Immature natural killer cell (primary cell): ENCODE data around the gene ARID5B. TPM values are rescaled to one million over a fixed set of nuclear protein-coding genes. Genes with fewer than 3 reads are reported as not detected.

Experiments used
- DNase-seq, 3 donors: peaks; one replicate each; pipeline ENCODE4 v3.0.0; 2022; ENCODE audit warnings: mixed read lengths in 1 of 3
- H3K27ac Mint-ChIP-seq, 6 donors: one replicate each; pipeline ENCODE4 v1.8.0; 2020; ENCODE audit warnings: mixed read lengths in 6 of 6, mild to moderate bottlenecking in 5 of 6, inconsistent platforms in 4 of 6, moderate library complexity in 3 of 6
- H3K27me3 Mint-ChIP-seq, 3 donors: one replicate each; pipeline ENCODE4 v1.8.0; 2020 to 2021; ENCODE audit warnings: low read depth in 3 of 3, mild to moderate bottlenecking in 3 of 3, mixed read lengths in 3 of 3, moderate library complexity in 3 of 3, inconsistent platforms in 1 of 3
- H3K36me3 Mint-ChIP-seq, 3 donors: one replicate each; pipeline ENCODE4 v1.8.0; 2020; ENCODE audit warnings: mixed read lengths in 3 of 3, inconsistent platforms in 2 of 3, mild to moderate bottlenecking in 2 of 3
- H3K4me1 Mint-ChIP-seq, 2 donors: one replicate each; pipeline ENCODE4 v1.8.0; 2020; ENCODE audit warnings: inconsistent platforms in 2 of 2, mild to moderate bottlenecking in 2 of 2, mixed read lengths in 2 of 2, moderate library complexity in 1 of 2
- H3K4me3 Mint-ChIP-seq, 5 donors: one replicate each; pipeline ENCODE4 v1.8.0; 2020; ENCODE audit warnings: mild to moderate bottlenecking in 5 of 5, mixed read lengths in 5 of 5, inconsistent platforms in 3 of 5, moderate library complexity in 3 of 5
- H3K9me3 Mint-ChIP-seq, 6 donors: one replicate each; pipeline ENCODE4 v1.8.0; 2020; ENCODE audit warnings: mild to moderate bottlenecking in 6 of 6, mixed read lengths in 6 of 6, inconsistent platforms in 4 of 6, moderate library complexity in 3 of 6
- polyA plus RNA-seq, 3 donors: library from polyadenylated mRNA; unstranded; fragments of 300-500 nt; fragmentation: Illumina TruSeq; gene quantifications; one replicate each; pipeline ENCODE4 v1.2.3, GENCODE V29; 2021

Gene ARID5B
- polyA plus RNA-seq, 3 donors from 2014 or later: 12.2 to 35.3 (median 22.1) TPM

DNA sequence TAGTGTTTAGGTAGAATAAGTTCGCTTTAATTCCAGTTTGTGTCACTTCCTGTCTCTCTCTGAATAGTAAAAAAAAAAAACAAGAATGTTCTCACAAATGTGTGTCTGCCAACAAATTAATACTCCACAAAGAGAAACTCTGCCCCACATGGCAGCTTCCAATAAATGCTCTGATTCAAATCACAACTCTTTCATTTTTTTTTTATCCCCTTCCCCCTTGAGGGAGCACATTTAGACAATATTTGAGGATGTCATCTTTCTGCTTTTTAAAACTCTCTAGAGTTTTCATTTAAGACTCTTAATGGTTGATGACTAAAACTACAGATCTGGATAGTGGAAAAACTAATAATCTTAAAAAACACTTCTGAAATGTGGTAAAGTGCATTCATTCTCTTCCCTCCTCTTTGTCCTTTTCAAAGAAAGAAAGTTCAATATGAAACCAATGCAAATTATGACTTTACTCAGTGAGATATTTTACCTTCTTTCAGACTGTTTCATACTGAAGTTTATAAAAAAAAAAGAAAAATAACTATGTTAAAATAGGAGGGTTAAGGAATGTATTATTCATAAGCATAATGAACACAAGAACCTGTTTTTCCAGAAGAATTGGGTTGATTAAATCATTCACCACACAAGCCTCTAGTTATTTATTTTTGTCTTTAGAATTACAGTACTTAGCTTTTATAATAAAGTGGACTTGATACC is 42.3 kb downstream of the ARID5B start:
- peak overlapping the region; percentile 88 to 97 (median 95) for H3K27ac Mint-ChIP-seq
- H3K9me3 Mint-ChIP-seq: no peaks in the 10 kb centered on the region
- H3K4me3 Mint-ChIP-seq: peak overlapping the region; percentile 81 to 88 (median 85)
- H3K27me3 Mint-ChIP-seq: peaks cover 4 to 11% (median 6%) of the 10 kb centered on the region in 3 donors
- H3K4me1 Mint-ChIP-seq: peaks cover 57 to 64% of the 10 kb centered on the region in 2 donors
- peaks cover 8 to 21% (median 19%) of the 10 kb centered on the region in 3 donors for H3K36me3 Mint-ChIP-seq
- DNase-seq: peak; percentile 42 to 49 (median 47)

DNA sequence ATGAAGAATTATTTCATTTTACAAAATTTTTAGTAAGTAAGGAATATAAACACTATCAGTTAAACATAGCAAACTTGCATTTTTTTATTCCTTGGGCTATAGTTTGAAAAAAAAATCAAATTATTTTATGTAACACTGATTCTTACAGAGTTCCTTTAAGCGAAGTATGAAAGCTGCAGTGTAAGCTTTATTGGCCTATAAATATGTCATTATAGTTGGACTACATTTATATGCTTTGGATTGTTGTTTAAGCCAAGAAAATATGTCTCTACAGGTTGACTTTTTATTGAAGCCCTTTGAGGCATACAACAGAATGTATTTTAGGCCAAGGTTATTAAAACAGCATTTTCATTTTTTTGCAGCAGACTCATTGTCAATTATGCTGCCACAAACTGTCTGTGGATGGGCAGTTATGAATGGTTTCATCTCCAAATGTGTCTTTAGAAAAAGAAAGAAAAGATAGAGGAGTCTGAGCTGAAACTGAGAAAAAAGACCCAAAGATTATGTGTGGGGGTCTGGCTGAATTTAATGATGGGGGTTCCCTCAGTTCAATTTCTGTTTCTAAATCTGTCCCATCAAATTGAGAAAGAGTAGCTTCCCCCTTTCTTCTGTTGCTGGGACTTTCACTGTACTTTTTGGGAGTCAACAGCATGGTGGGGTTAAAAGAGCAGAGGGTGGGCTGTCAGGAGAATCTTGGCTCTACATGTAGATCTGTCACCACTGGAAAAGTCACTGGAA is 43.1 kb downstream of the ARID5B start:
- DNase-seq: no peak
- Mint-ChIP-seq H3K9me3 (no peaks in the 10 kb centered on the region), H3K36me3 (peaks cover 8 to 27% (median 21%) of the 10 kb centered on the region in 3 donors), H3K4me1 (peaks cover 50 to 57% of the 10 kb centered on the region in 2 donors), H3K4me3 (peak overlapping the region in 2 of 5 donors; percentile 7), H3K27ac (peak overlapping the region in 5 of 6 donors; percentile 37 to 93 (median 72)), H3K27me3 (peaks cover 4 to 11% (median 6%) of the 10 kb centered on the region in 3 donors)

DNA sequence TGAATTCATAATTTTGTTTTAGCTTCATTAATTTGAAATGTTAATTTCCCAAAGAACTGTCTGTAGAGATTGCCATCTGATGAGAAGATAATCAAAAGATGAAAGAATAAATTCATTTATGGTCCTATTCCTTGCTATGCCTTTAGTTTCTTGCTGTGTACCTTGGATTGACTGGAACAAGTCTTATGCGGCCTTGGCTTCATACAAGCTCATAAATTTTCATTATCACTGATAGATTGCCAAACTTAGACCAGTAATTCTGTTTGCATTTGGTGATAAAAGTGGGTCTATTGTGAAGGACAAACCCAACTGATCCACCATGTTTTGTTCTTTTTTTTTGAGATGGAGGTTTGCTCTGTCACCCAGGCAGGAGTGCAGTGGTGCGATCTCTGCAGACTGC is 48.2 kb downstream of the ARID5B start:
- no peak overlapping the region for H3K27ac Mint-ChIP-seq
- peaks cover 7 to 29% (median 27%) of the 10 kb centered on the region in 3 donors for H3K36me3 Mint-ChIP-seq
- peaks cover 4 to 11% of the 10 kb centered on the region in 2 donors for H3K4me1 Mint-ChIP-seq
- H3K9me3 Mint-ChIP-seq: no peaks in the 10 kb centered on the region
- DNase-seq: no peak
- H3K4me3 Mint-ChIP-seq: no peak overlapping the region
- H3K27me3 Mint-ChIP-seq: no peaks in the 10 kb centered on the region

- peaks cover 7 to 33% (median 29%) of the 10 kb centered on the region in 3 donors for H3K36me3 Mint-ChIP-seq
- H3K4me3 Mint-ChIP-seq: no peak overlapping the region
- H3K9me3 Mint-ChIP-seq: no peaks in the 10 kb centered on the region
- H3K4me1 Mint-ChIP-seq: peaks cover 2 to 6% of the 10 kb centered on the region in 2 donors
- no peaks in the 10 kb centered on the region for H3K27me3 Mint-ChIP-seq
- no peak for DNase-seq
- H3K27ac Mint-ChIP-seq: no peak overlapping the region
These were observed 49.1 kb downstream of the ARID5B start for GRCh38 chr10:61950449-61951143.

DNA sequence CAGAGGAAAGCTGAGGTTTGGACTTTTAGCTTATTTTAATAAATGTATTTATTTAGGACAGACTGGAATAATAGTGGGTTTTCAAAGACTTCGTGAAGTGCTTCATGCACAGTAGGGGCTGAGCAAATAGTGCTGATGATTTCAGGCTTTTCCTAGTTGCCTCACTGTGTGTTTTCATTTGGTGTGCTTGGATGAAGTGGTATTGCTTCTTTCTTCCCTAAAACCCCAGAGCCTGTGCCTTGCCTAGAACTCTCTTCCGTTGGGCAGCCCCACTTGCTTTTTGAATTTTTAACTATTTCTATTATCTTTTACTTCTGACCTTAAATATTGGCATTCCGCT is 49.6 kb downstream of the ARID5B start:
- H3K4me3 Mint-ChIP-seq: no peak overlapping the region
- H3K4me1 Mint-ChIP-seq: peaks cover 2 to 6% of the 10 kb centered on the region in 2 donors
- H3K27me3 Mint-ChIP-seq: no peaks in the 10 kb centered on the region
- peaks cover 7 to 33% (median 29%) of the 10 kb centered on the region in 3 donors for H3K36me3 Mint-ChIP-seq
- no peak for DNase-seq
- no peak overlapping the region for H3K27ac Mint-ChIP-seq
- H3K9me3 Mint-ChIP-seq: no peaks in the 10 kb centered on the region

GRCh38 chr10:61952028-61952674 is 50.7 kb downstream of the ARID5B start:
- Mint-ChIP-seq H3K27me3 (no peaks in the 10 kb centered on the region), H3K4me3 (no peak overlapping the region), H3K27ac (no peak overlapping the region), H3K9me3 (no peaks in the 10 kb centered on the region), H3K36me3 (peaks cover 7 to 33% (median 26%) of the 10 kb centered on the region in 3 donors), H3K4me1 (peaks cover 2 to 6% of the 10 kb centered on the region in 2 donors)
- DNase-seq: no peak

DNA sequence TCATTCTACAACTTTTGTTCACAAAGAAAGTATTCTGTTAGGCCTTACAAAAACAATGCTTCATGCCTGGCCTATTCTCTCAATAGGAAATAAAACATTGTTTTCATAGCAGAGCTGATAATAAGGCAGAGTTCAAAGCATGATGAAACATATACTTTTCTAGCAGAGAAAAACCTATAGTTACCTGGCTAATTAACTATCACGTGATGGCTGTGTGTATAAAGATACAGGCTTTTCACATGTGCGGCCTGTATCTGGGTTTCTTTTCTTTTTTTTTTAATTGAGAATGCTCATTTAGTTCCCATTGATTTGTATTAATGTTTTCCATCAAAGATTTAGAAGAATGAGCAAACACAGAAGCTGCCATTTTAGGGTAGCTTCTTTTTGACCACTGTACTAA is 51.7 kb downstream of the ARID5B start:
- DNase-seq: no peak
- H3K4me1 Mint-ChIP-seq: peaks cover 5 to 15% of the 10 kb centered on the region in 2 donors
- no peak overlapping the region for H3K4me3 Mint-ChIP-seq
- H3K27me3 Mint-ChIP-seq: no peaks in the 10 kb centered on the region
- no peak overlapping the region for H3K27ac Mint-ChIP-seq
- H3K36me3 Mint-ChIP-seq: peaks cover 7 to 27% (median 18%) of the 10 kb centered on the region in 3 donors
- no peaks in the 10 kb centered on the region for H3K9me3 Mint-ChIP-seq

DNA sequence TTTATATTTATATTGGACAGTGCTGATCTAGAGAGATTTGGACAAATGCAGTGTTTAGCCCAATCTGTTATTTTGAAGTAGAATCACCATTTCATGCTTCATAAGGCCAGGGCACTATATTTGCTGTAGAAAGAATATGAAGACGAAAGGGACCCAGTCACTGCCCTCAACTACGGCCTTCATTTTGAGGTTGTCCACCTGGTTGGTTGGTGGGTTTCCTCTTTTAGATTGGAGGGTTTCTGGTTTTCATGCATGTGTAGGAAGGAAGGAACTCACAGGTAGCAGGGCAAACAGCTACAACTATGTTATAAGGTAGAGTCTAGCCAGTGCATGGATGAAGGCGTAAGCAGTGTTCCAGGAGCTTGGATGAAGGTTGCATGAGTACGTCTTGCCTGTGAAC is 56.3 kb downstream of the ARID5B start:
- H3K27ac Mint-ChIP-seq: peak overlapping the region in 2 of 6 donors; percentile 32 to 61
- H3K4me1 Mint-ChIP-seq: peaks cover 22 to 52% of the 10 kb centered on the region in 2 donors
- no peak overlapping the region for H3K4me3 Mint-ChIP-seq
- peaks cover 0 to 15% (median 4%) of the 10 kb centered on the region in 3 donors for H3K36me3 Mint-ChIP-seq
- no peak for DNase-seq
- no peaks in the 10 kb centered on the region for H3K9me3 Mint-ChIP-seq
- H3K27me3 Mint-ChIP-seq: no peaks in the 10 kb centered on the region

DNA sequence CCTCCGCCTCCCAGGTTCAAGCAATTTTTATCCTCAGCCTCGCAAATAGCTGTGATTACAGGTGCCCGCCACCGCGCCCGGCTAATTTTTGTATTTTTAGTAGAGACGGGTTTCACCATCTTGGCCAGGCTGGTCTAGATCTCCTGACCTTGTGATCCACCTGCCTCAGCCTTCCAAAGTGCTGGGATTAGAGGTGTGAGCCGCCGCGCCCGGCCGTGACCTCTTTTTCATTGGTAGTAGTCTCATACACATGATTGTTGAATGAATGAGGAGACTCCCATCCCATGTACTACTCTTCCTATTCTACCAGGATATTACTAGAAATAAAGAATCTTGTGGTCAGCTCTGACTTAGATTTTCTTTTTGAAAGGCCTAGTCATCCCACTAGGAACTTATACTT is 56.8 kb downstream of the ARID5B start:
- no peak for DNase-seq
- Mint-ChIP-seq H3K27me3 (no peaks in the 10 kb centered on the region), H3K9me3 (no peaks in the 10 kb centered on the region), H3K36me3 (peaks cover 0 to 18% (median 4%) of the 10 kb centered on the region in 3 donors), H3K27ac (peak overlapping the region in 2 of 6 donors; percentile 15 to 17), H3K4me3 (no peak overlapping the region), H3K4me1 (peaks cover 26 to 57% of the 10 kb centered on the region in 2 donors)

- no peak for DNase-seq
- peaks cover 31 to 62% of the 10 kb centered on the region in 2 donors for H3K4me1 Mint-ChIP-seq
- H3K4me3 Mint-ChIP-seq: no peak overlapping the region
- H3K27me3 Mint-ChIP-seq: peaks cover 0 to 2% (median 0%) of the 10 kb centered on the region in 3 donors
- H3K9me3 Mint-ChIP-seq: no peaks in the 10 kb centered on the region
- H3K27ac Mint-ChIP-seq: peak overlapping the region in 2 of 6 donors; percentile 15 to 17
- peaks cover 0 to 20% (median 4%) of the 10 kb centered on the region in 3 donors for H3K36me3 Mint-ChIP-seq
These were observed 57.3 kb downstream of the ARID5B start for GRCh38 chr10:61958805-61959204.

DNA sequence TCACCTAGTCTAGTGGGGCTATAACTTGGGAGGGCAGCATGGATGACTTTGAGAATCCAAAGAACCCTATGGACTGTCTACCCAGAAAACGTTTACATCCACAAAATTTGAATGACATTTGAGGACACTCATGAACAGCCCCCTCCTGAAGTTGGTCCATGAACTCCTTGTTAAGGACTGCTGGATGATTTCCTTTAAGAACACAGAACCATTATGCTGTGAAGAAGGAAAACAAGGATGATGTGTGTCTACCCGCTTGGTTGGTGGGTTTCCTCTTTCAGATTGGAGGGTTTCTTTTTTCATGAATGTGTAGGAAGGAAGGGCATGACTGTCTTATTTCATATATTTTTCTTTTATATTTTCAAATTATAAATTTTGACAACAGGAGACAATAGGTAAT is 58.3 kb downstream of the ARID5B start:
- Mint-ChIP-seq H3K4me3 (no peak overlapping the region), H3K4me1 (peaks cover 35 to 71% of the 10 kb centered on the region in 2 donors), H3K27me3 (peaks cover 0 to 2% (median 0%) of the 10 kb centered on the region in 3 donors), H3K36me3 (peaks cover 0 to 23% (median 4%) of the 10 kb centered on the region in 3 donors), H3K9me3 (no peaks in the 10 kb centered on the region), H3K27ac (no peak overlapping the region)
- DNase-seq: no peak

DNA sequence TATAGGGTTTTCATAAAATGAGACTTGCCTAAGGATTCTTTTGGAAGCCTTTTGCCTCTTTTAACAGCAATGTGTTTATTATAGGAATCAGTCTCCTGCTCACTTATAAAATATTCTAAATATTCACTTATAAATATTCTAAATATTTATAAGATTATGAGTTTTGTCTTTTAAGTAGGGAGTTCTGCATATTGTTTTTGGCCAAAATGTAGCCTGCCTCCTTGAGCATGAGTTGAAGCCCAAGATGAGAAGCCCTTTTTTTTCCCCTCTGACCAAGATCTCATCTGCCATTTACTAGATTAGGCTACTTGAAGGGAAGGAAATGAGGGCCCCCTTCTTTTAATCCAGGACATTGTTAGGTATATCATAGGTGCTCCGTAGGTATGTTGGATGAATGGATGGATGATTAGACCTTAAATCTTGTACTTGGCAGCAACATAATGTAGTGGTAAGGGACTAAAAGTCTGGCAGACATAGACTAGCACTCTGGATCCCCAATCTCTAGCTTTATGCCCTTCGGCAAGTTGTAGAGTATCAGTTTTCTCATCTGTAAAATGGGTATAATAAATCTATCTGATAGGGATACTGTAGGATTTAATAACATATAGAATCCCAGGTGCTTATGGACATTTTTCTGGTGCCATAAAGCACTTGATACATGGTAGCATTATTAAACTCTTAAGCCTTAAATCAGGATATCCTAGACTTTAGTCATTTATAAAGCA is 59.1 kb downstream of the ARID5B start:
- Mint-ChIP-seq H3K4me3 (no peak overlapping the region), H3K9me3 (no peaks in the 10 kb centered on the region), H3K4me1 (peaks cover 33 to 71% of the 10 kb centered on the region in 2 donors)

GRCh38 chr10:61961278-61961677 is 59.8 kb downstream of the ARID5B start:
- peaks cover 34 to 74% of the 10 kb centered on the region in 2 donors for H3K4me1 Mint-ChIP-seq
- peaks cover 0 to 2% (median 0%) of the 10 kb centered on the region in 3 donors for H3K27me3 Mint-ChIP-seq
- H3K27ac Mint-ChIP-seq: peak overlapping the region in 5 of 6 donors; percentile 23 to 67 (median 59)
- H3K36me3 Mint-ChIP-seq: peaks cover 0 to 18% (median 4%) of the 10 kb centered on the region in 3 donors
- peak overlapping the region in 4 of 5 donors; percentile 42 to 71 (median 58) for H3K4me3 Mint-ChIP-seq
- H3K9me3 Mint-ChIP-seq: no peaks in the 10 kb centered on the region
- peak; percentile 11 to 45 (median 32) for DNase-seq

More for the DNA sequence above, 59.1 kb downstream of the ARID5B start:
- H3K27ac Mint-ChIP-seq: peak overlapping the region in 2 of 6 donors; percentile 20 to 53
- peaks cover 0 to 17% (median 4%) of the 10 kb centered on the region in 3 donors for H3K36me3 Mint-ChIP-seq
- no peak for DNase-seq
- H3K27me3 Mint-ChIP-seq: peaks cover 0 to 2% (median 0%) of the 10 kb centered on the region in 3 donors
